Uterus (tissue), 4 donors: ENCODE data around the gene MCTP1. TPM values are rescaled to one million over a fixed set of nuclear protein-coding genes. Genes with fewer than 3 reads are reported as not detected.

Experiments used
- DNase-seq, 2 donors: peaks; one replicate each; pipeline ENCODE4 v3.0.0-alpha.2; 2019 to 2020
- H3K27ac ChIP-seq, 2 donors: fragments of 200-600 bp; sonication (generic); 1 replicate in 1 of 2; 2 replicates in 1 of 2; pipeline ENCODE4 v1.5.1; 2016 to 2018
- H3K27me3 ChIP-seq, 2 donors: fragments of 200-600 bp; sonication (generic); one replicate each; pipeline ENCODE4 v1.5.1; 2018 to 2019; ENCODE audit warnings: control low read depth in 1 of 2
- H3K36me3 ChIP-seq, 2 donors: fragments of 200-600 bp; sonication (generic); one replicate each; pipeline ENCODE4 v1.5.1; 2019; ENCODE audit warnings: control low read depth in 1 of 2
- H3K4me1 ChIP-seq, 2 donors: fragments of 200-600 bp; sonication (generic); one replicate each; pipeline ENCODE4 v1.5.1; 2018 to 2019; ENCODE audit warnings: control low read depth in 1 of 2
- H3K4me3 ChIP-seq, 2 donors: fragments of 200-600 bp; sonication (generic); 1 replicate in 1 of 2; 2 replicates in 1 of 2; pipeline ENCODE4 v1.5.1; 2018 to 2019; ENCODE audit warnings: mild to moderate bottlenecking in 1 of 2
- H3K9me3 ChIP-seq, 2 donors: fragments of 200-600 bp; sonication (generic); one replicate each; pipeline ENCODE4 v1.5.1; 2019; ENCODE audit warnings: control low read depth in 1 of 2
- CTCF ChIP-seq, 4 experiments: fragments of 200-600 bp in 2 of 4; fragments of 450-650 bp in 2 of 4; sonication (generic) in 2 of 4; IDR thresholded peaks; one replicate each; pipeline ENCODE4 v1.5.1; 2016 to 2019; ENCODE audit warnings: antibody characterized with exemption in 4 of 4, mild to moderate bottlenecking in 2 of 4, moderate library complexity in 1 of 4
- POLR2A ChIP-seq, 2 donors: fragments of 450-650 bp; IDR thresholded peaks; one replicate each; pipeline ENCODE4 v1.6.1; 2016; ENCODE audit warnings: antibody characterized with exemption in 2 of 2, mild to moderate bottlenecking in 1 of 2, moderate library complexity in 1 of 2
- intact Hi-C: fragments of 100-400 bp; cut with DNase I; formaldehyde crosslinking; loops from one replicate; pipeline ENCODE4 v1.15.1; 2023; ENCODE audit warnings: low total_unique reads
- total RNA-seq, 4 donors: library from RNA; depleted of rRNA in 3 of 4; stranded (reverse); fragments of >200 nt in 3 of 4; gene quantifications; one replicate each; pipeline versions ENCODE4 v1.1.0 to v1.2.4, GENCODE V29; 2014 to 2023
- donor health status: DM: yes; HTN: yes; CAD: no.

The MCTP1 gene
- total RNA-seq, 4 donors from 2014 or later: 25.3 to 114 (median 27.6) TPM

- Histone ChIP-seq H3K27me3 (no peaks in the 10 kb centered on the region), H3K9me3 (no peaks in the 10 kb centered on the region), H3K36me3 (no peaks in the 10 kb centered on the region), H3K4me3 (no peak overlapping the region), H3K27ac (no peak overlapping the region), H3K4me1 (no peaks in the 10 kb centered on the region)
- intact Hi-C loops: no loop called here
- no peak for TF ChIP-seq POLR2A (IDR thresholded peaks at IDR 0.05)
- no peak for TF ChIP-seq CTCF (IDR thresholded peaks at IDR 0.05)
- DNase-seq: no peak
Measured at GRCh38 chr5:95124731-95125130, 160.2 kb downstream of the MCTP1 start.

GRCh38 chr5:95124101-95124500 is 160.8 kb downstream of the MCTP1 start:
- H3K27me3 ChIP-seq: peaks cover 0 to 3% of the 10 kb centered on the region in 2 donors
- no peaks in the 10 kb centered on the region for H3K9me3 ChIP-seq
- no peak for DNase-seq
- intact Hi-C loops: no loop called here
- no peak overlapping the region for H3K4me3 ChIP-seq
- TF ChIP-seq CTCF (IDR thresholded peaks at IDR 0.05) (no peak), POLR2A (IDR thresholded peaks at IDR 0.05) (no peak)
- H3K36me3 ChIP-seq: no peaks in the 10 kb centered on the region
- H3K27ac ChIP-seq: no peak overlapping the region
- no peaks in the 10 kb centered on the region for H3K4me1 ChIP-seq

GRCh38 chr5:95114902-95115301 is 170.0 kb downstream of the MCTP1 start:
- no peak for DNase-seq
- no peak for TF ChIP-seq POLR2A (IDR thresholded peaks at IDR 0.05)
- Histone ChIP-seq H3K9me3 (no peaks in the 10 kb centered on the region), H3K36me3 (no peaks in the 10 kb centered on the region), H3K4me1 (no peaks in the 10 kb centered on the region), H3K27ac (no peak overlapping the region), H3K4me3 (no peak overlapping the region), H3K27me3 (peaks cover 0 to 3% of the 10 kb centered on the region in 2 donors)
- intact Hi-C loops: no loop called here

- H3K27me3 ChIP-seq: peaks cover 0 to 2% of the 10 kb centered on the region in 2 donors
- no peaks in the 10 kb centered on the region for H3K4me1 ChIP-seq
- TF ChIP-seq POLR2A (IDR thresholded peaks at IDR 0.05): no peak
- intact Hi-C loops: no loop called here
- H3K9me3 ChIP-seq: no peaks in the 10 kb centered on the region
- H3K27ac ChIP-seq: no peak overlapping the region
- H3K4me3 ChIP-seq: no peak overlapping the region
- no peaks in the 10 kb centered on the region for H3K36me3 ChIP-seq
- DNase-seq: no peak
Measured at GRCh38 chr5:95114305-95114704, 170.6 kb downstream of the MCTP1 start.

- no peaks in the 10 kb centered on the region for H3K4me1 ChIP-seq
- no peaks in the 10 kb centered on the region for H3K27me3 ChIP-seq
- no peak overlapping the region for H3K27ac ChIP-seq
- no peak for DNase-seq
- no peak overlapping the region for H3K4me3 ChIP-seq
- H3K36me3 ChIP-seq: no peaks in the 10 kb centered on the region
- no peak for TF ChIP-seq CTCF (IDR thresholded peaks at IDR 0.05)
- no peak for TF ChIP-seq POLR2A (IDR thresholded peaks at IDR 0.05)
- no peaks in the 10 kb centered on the region for H3K9me3 ChIP-seq
- intact Hi-C loops: no loop called here
Measured at GRCh38 chr5:95113489-95113888, 171.4 kb downstream of the MCTP1 start.

- TF ChIP-seq POLR2A (IDR thresholded peaks at IDR 0.05): no peak
- TF ChIP-seq CTCF (IDR thresholded peaks at IDR 0.05): no peak
- Histone ChIP-seq H3K4me1 (no peaks in the 10 kb centered on the region), H3K27ac (no peak overlapping the region), H3K4me3 (no peak overlapping the region), H3K27me3 (no peaks in the 10 kb centered on the region), H3K9me3 (no peaks in the 10 kb centered on the region), H3K36me3 (no peaks in the 10 kb centered on the region)
- intact Hi-C loops: no loop called here
- DNase-seq: no peak
Measured at GRCh38 chr5:95111141-95111540, 173.8 kb downstream of the MCTP1 start.
